Limb (tissue), 2 donors: ENCODE measurements around the gene NOC4L.
A peak's percentile ranks its signal among the peaks of the same experiment; 100 is the strongest.
"Not testable (repeated sequence)": the region's sequence is repeated elsewhere in the genome, so short reads cannot be mapped to it uniquely, and the experiment has no call there.

Experiments used
- DNase-seq, 2 donors: peaks; one replicate each; pipeline ENCODE4 v3.0.0-alpha.2; 2016; ENCODE audit errors: extremely low spot score in 2 of 2

The NOC4L gene

DNA sequence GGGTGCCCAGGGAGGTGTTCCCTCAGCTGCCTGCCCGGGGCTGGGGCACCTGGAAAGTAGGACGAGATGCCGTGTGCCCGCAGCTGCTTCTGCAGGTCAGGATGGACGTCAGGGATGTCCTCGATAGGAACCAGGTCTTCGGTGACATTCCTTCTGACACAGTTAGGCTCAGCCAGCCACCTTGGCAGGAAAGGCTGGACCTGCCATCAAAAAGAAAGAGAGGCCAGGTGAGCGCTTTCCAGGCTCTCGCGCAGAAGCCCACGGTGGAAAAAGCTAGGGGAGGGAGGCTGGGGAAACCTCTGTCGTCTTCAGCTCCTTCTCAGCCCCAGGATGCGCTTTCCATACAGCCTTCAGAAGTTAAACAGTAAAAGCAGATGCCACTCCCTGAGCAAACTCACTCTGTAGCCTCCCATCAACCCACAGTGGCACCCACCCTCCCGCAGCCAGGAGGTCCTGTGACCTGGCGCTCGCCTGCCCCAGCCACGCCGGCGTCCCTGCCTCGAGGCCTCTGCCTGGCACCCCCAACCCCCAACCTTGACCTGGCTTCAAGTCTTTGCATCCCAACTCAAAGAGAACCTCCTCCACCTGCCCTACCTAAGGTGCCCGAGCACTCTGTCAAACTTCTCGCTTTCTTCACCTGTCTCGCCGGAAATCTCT lies 1.4 kb upstream of the NOC4L start:
- DNase-seq, result no peak

- DNase-seq, result no peak
Measured at GRCh38 chr12:132143336-132144071, 753 bp upstream of the NOC4L start.

- no peak for DNase-seq
Measured at GRCh38 chr12:132144810-132145168, 532 bp downstream of the NOC4L start.

- no peak for DNase-seq
Measured at GRCh38 chr12:132145334-132145733, 1.1 kb downstream of the NOC4L start.

DNA sequence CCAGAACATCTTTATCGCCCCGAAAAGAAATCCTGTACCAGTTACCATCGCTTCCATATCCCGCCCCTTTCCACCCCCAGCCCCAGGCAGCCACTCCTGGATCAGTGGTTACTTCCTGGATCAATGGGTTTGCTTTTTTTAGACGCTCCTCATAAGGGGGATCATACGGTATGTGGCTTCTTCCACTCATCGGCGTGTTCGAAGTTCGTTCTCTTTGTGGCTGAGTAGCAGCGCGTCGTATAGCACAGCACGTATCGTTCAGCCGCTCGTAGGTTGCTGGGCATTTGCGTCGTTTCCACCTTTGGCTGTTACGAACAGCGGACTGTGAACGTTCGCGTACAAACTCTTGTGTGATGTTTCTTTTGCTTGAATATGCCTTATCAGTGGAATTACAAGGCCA lies 1.8 kb downstream of the NOC4L start:
- DNase-seq, result no peak

- no peak for DNase-seq
Measured at GRCh38 chr12:132146772-132147422, 2.6 kb downstream of the NOC4L start.

GRCh38 chr12:132147423-132148367 lies 3.4 kb downstream of the NOC4L start:
- DNase-seq, result no peak

DNA sequence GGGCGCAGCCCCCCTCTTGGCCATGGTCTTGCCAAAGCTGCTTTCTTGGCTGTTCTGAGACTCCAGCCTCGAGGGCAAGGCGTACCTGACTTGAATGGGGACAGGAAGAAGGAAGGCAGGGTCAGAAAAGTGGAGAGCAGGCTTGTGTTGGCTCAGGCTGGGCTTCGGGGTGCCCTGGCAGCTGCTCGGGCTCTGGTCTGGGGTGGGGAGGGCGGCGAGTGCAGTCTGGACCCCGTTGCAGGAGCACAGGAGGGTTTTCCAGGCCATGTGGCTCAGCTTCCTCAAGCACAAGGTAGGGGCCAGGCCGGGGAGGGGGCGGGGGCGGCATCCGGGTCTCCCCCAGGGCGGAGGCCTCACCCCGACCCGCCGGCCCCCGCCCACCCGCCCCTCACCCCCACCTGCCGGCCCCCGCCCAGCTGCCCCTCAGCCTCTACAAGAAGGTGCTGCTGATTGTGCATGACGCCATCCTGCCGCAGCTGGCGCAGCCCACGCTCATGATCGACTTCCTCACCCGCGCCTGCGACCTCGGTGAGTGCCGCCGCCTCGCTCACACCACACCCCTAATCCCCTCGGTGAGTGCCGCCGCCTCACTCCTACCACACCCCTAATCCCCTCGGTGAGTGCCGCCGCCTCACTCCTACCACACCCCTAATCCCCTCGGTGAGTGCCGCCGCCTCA lies 4.2 kb downstream of the NOC4L start:
- DNase-seq, result no peak

DNA sequence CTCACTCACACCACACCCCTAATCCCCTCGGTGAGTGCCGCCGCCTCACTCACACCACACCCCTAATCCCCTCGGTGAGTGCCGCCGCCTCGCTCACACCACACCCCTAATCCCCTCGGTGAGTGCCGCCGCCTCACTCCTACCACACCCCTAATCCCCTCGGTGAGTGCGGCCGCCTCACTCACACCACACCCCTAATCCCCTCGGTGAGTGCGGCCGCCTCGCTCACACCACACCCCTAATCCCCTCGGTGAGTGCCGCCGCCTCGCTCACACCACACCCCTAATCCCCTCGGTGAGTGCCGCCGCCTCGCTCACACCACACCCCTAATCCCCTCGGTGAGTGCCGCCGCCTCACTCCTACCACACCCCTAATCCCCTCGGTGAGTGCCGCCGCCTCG lies 5.3 kb downstream of the NOC4L start:
- DNase-seq, result not testable (repeated sequence)

DNA sequence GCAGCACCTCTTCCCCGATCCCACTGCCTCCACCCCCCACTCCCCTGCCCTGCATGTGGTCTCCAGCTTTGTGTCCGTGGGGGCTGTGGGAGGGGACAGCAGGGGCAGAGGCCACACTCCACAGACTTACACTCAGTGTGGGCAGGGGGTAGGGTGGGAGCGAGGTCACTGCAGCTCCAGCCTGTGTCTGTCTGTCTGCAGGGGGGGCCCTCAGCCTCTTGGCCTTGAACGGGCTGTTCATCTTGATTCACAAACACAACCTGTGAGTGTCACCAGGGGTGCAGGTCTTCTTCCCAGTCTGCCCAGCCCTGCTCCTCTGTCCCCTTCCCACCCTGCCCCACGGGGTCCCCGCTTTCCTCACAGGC lies 6.5 kb downstream of the NOC4L start:
- no peak for DNase-seq

GRCh38 chr12:132151145-132151765 lies 7.0 kb downstream of the NOC4L start:
- DNase-seq, result no peak

DNA sequence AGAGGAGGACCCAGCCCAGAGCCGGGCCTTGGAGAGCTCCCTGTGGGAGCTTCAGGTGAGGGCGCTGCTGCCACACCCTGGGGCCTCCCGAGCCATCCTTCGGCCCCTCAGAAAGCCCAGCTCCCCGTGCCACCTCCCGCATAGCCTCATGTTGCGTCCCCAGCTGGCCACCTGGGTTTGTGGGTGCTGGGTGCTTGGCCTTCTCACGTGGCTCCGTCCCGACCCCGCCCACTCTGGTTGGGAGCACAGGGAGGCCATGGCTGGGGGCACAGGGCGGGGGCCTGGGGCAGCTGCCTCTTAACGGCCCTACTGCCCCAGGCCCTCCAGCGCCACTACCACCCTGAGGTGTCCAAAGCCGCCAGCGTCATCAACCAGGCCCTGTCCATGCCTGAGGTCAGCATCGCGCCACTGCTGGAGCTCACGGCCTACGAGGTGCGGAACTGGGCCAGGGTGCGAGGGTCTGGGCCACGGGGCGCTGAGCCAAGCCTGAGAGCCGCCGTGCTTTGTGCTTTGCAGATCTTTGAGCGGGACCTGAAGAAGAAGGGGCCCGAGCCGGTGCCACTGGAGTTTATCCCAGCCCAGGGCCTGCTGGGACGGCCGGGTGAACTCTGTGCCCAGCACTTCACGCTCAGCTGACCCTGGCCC lies 7.6 kb downstream of the NOC4L start:
- no peak for DNase-seq

GRCh38 chr12:132152411-132152821 lies 8.2 kb downstream of the NOC4L start:
- DNase-seq, result no peak

GRCh38 chr12:132152953-132153352 lies 8.7 kb downstream of the NOC4L start:
- DNase-seq, result no peak

DNA sequence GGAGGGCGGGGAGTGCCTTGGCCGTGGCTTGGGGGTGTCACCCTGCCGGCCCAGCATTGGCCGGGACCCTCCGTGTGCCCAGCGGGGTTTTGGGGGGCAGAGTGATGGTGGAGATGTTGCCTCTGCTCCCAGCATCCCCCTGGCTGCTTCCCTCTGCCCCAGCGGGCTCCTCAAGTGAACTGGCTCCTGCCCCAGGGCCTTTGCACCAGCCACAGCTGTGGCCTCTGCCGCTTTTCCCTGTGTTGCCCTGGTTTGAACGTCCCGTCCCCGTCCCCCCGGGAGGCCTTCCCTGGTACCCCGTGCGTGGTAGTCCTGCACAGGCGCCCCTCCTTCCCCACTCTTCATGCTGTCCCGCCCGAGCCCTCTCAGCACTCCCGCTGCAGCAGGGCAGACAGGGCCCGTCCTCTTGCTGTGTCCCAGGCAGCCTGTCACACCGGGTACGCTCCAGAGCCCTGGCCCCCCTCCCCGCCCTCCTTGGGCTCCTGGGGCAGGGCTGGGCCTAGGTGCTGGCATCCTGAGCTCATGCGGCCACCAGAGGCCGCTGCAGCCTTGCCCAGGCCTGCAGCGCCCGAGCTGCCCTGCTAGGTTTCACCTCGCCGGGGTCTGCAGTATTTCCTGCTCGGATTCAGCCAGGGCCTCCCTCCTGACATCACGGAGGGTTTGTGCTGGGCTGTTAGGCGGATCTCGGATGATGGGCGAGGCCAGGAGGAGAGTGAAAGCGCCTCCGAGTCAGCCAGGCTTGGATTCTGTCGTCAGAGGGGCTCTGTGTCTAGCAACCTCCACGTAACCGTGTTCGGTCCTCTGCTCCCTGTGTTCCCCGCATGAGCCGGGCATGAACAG lies 9.5 kb downstream of the NOC4L start:
- DNase-seq, result peak; percentile 69 to 86

- no peak for DNase-seq
Measured at GRCh38 chr12:132154341-132154761, 10.1 kb downstream of the NOC4L start.

GRCh38 chr12:132154941-132155770 lies 10.9 kb downstream of the NOC4L start:
- DNase-seq, result no peak
